Vagina (tissue), 2 donors: ENCODE data around the gene NETO2.

Experiments used
- CTCF ChIP-seq, 3 experiments: fragments of 450-650 bp in 2 of 3; fragments of 200-600 bp in 1 of 3; sonication (generic) in 1 of 3; IDR thresholded peaks; one replicate each; pipeline ENCODE4 v1.5.1; 2017 to 2019; ENCODE audit warnings: antibody characterized with exemption in 3 of 3, mild to moderate bottlenecking in 2 of 3, moderate library complexity in 2 of 3
- POLR2A ChIP-seq, 2 donors: fragments of 450-650 bp; IDR thresholded peaks; one replicate each; pipeline ENCODE4 v1.6.1; 2017; ENCODE audit warnings: antibody characterized with exemption in 2 of 2, mild to moderate bottlenecking in 2 of 2, moderate library complexity in 2 of 2
- POLR2AphosphoS5 ChIP-seq, 2 donors: sonication (generic); formaldehyde crosslinking; IDR thresholded peaks; one replicate each; pipeline ENCODE4 v1.9.0; 2017; ENCODE audit warnings: antibody characterized with exemption in 2 of 2, mild to moderate bottlenecking in 2 of 2, low read depth in 1 of 2; ENCODE audit not compliant: insufficient read depth in 1 of 2

DNA sequence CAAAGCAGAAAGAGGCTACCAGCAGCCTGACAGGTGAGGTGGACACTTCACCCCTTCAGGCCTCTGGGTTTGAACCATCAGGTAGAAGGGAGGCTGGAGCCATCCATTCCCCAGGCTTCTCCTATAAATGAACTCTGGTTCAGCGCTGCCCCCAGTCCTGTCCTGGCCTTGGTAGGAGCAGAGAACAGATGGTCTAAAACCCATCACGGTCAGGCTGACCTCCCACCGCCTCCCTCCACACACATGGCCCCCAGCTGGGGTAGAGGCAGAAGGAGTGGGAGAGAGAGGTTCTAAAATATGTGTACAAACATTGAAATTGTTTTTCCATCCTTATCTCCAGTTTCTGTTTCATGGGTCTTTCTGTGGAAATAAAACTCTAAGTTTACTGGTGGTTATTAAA, 110.6 kb downstream of the NETO2 start:
- TF ChIP-seq CTCF (IDR thresholded peaks at IDR 0.05) = no peak
- TF ChIP-seq POLR2A (IDR thresholded peaks at IDR 0.05) = no peak
- no peak for TF ChIP-seq POLR2AphosphoS5 (IDR thresholded peaks at IDR 0.05; ENCODE audit: insufficient read depth in 1 of 2, low read depth in 1 of 2)
